ENCODE measurements around the gene FSCN2.

FSCN2 gene

GRCh38 chr17:81489998-81490992 lies 37.9 kb upstream of the FSCN2 start:
- no peak overlapping the region for H2BK5ac ChIP-seq (ENCODE audit: low read length)
- no peak overlapping the region for H3K23ac ChIP-seq (ENCODE audit: low read length)
- H3K27ac ChIP-seq (ENCODE audit: low read depth, low read length): no peak overlapping the region
- no peak overlapping the region for H4K8ac ChIP-seq (ENCODE audit: low read depth, low read length)
- no peak overlapping the region for H2AK5ac ChIP-seq (ENCODE audit: low read length)
- H3K4me1 ChIP-seq (ENCODE audit: control insufficient read depth, low read depth, low read length): no peaks in the 10 kb centered on the region
- H3K18ac ChIP-seq (ENCODE audit: low read length): no peak overlapping the region
- DNase-seq: no peak
- H3K36me3 ChIP-seq (ENCODE audit: control insufficient read depth, insufficient read depth, low read length): no peaks in the 10 kb centered on the region
- H3K79me1 ChIP-seq (ENCODE audit: low read length): no peaks in the 10 kb centered on the region
- H3K4me2 ChIP-seq (ENCODE audit: low read length): no peak overlapping the region
- no peak overlapping the region for H3K4me3 ChIP-seq (ENCODE audit: low read length)
- H2BK120ac ChIP-seq (ENCODE audit: low read depth, low read length): no peak overlapping the region
- H3K9ac ChIP-seq (ENCODE audit: low read length): no peak overlapping the region
- H4K5ac ChIP-seq (ENCODE audit: low read length): no peak overlapping the region
- H3K4ac ChIP-seq (ENCODE audit: low read depth, low read length): no peak overlapping the region
- H2BK15ac ChIP-seq (replicated peaks; ENCODE audit: low read depth): no peak overlapping the region
- H3K79me2 ChIP-seq (ENCODE audit: control insufficient read depth, insufficient read depth, low read length): no peaks in the 10 kb centered on the region
- no peaks in the 10 kb centered on the region for H3K27me3 ChIP-seq (ENCODE audit: insufficient read depth, low read length, poor library complexity)
- H3K56ac ChIP-seq (ENCODE audit: low read length): no peak overlapping the region
- WGBS (ENCODE audit: extremely low coverage, insufficient coverage, low lambda C conversion rate): no CpG with 5 or more reads among the region's 14 CpGs

- Histone ChIP-seq H3K4me2 (ENCODE audit: low read length) (no peak overlapping the region), H3K4me3 (ENCODE audit: low read length) (no peak overlapping the region), H2BK120ac (ENCODE audit: low read depth, low read length) (no peak overlapping the region), H3K9ac (ENCODE audit: low read length) (no peak overlapping the region), H3K79me1 (ENCODE audit: low read length) (no peaks in the 10 kb centered on the region), H3K27me3 (ENCODE audit: insufficient read depth, low read length, poor library complexity) (no peaks in the 10 kb centered on the region), H3K4me1 (ENCODE audit: control insufficient read depth, low read depth, low read length) (no peaks in the 10 kb centered on the region), H3K4ac (ENCODE audit: low read depth, low read length) (no peak overlapping the region), H3K56ac (ENCODE audit: low read length) (no peak overlapping the region), H3K27ac (ENCODE audit: low read depth, low read length) (no peak overlapping the region), H2BK15ac (replicated peaks; ENCODE audit: low read depth) (no peak overlapping the region), H3K36me3 (ENCODE audit: control insufficient read depth, insufficient read depth, low read length) (no peaks in the 10 kb centered on the region), H4K8ac (ENCODE audit: low read depth, low read length) (no peak overlapping the region), H3K79me2 (ENCODE audit: control insufficient read depth, insufficient read depth, low read length) (no peaks in the 10 kb centered on the region), H2BK5ac (ENCODE audit: low read length) (no peak overlapping the region), H3K18ac (ENCODE audit: low read length) (no peak overlapping the region), H2AK5ac (ENCODE audit: low read length) (no peak overlapping the region), H4K5ac (ENCODE audit: low read length) (no peak overlapping the region), H3K23ac (ENCODE audit: low read length) (no peak overlapping the region)
- no CpG with 5 or more reads among the region's 5 CpGs for WGBS (ENCODE audit: extremely low coverage, insufficient coverage, low lambda C conversion rate)
- no peak for DNase-seq
These were observed 37.0 kb upstream of the FSCN2 start for GRCh38 chr17:81491181-81491581.

GRCh38 chr17:81491761-81492160 lies 36.4 kb upstream of the FSCN2 start:
- Histone ChIP-seq H3K4me1 (ENCODE audit: control insufficient read depth, low read depth, low read length) (no peaks in the 10 kb centered on the region), H2BK15ac (replicated peaks; ENCODE audit: low read depth) (no peak overlapping the region), H2AK5ac (ENCODE audit: low read length) (no peak overlapping the region), H3K27me3 (ENCODE audit: insufficient read depth, low read length, poor library complexity) (no peaks in the 10 kb centered on the region), H3K4ac (ENCODE audit: low read depth, low read length) (no peak overlapping the region), H3K56ac (ENCODE audit: low read length) (no peak overlapping the region), H3K18ac (ENCODE audit: low read length) (no peak overlapping the region), H4K8ac (ENCODE audit: low read depth, low read length) (no peak overlapping the region), H3K79me2 (ENCODE audit: control insufficient read depth, insufficient read depth, low read length) (no peaks in the 10 kb centered on the region), H3K79me1 (ENCODE audit: low read length) (no peaks in the 10 kb centered on the region), H3K4me2 (ENCODE audit: low read length) (no peak overlapping the region), H3K23ac (ENCODE audit: low read length) (no peak overlapping the region), H3K4me3 (ENCODE audit: low read length) (no peak overlapping the region), H3K36me3 (ENCODE audit: control insufficient read depth, insufficient read depth, low read length) (no peaks in the 10 kb centered on the region), H3K9ac (ENCODE audit: low read length) (no peak overlapping the region), H4K5ac (ENCODE audit: low read length) (no peak overlapping the region), H2BK120ac (ENCODE audit: low read depth, low read length) (no peak overlapping the region), H3K27ac (ENCODE audit: low read depth, low read length) (no peak overlapping the region), H2BK5ac (ENCODE audit: low read length) (no peak overlapping the region)
- DNase-seq: no peak
- no CpG with 5 or more reads among the region's 5 CpGs for WGBS (ENCODE audit: extremely low coverage, insufficient coverage, low lambda C conversion rate)

GRCh38 chr17:81492202-81492601 lies 36.0 kb upstream of the FSCN2 start:
- H3K56ac ChIP-seq (ENCODE audit: low read length): no peak overlapping the region
- no peak overlapping the region for H2AK5ac ChIP-seq (ENCODE audit: low read length)
- no peak overlapping the region for H3K27ac ChIP-seq (ENCODE audit: low read depth, low read length)
- no peaks in the 10 kb centered on the region for H3K79me2 ChIP-seq (ENCODE audit: control insufficient read depth, insufficient read depth, low read length)
- no peak overlapping the region for H2BK15ac ChIP-seq (replicated peaks; ENCODE audit: low read depth)
- H4K5ac ChIP-seq (ENCODE audit: low read length): no peak overlapping the region
- no CpG with 5 or more reads among the region's 18 CpGs for WGBS (ENCODE audit: extremely low coverage, insufficient coverage, low lambda C conversion rate)
- no peak overlapping the region for H3K23ac ChIP-seq (ENCODE audit: low read length)
- H4K8ac ChIP-seq (ENCODE audit: low read depth, low read length): no peak overlapping the region
- no peaks in the 10 kb centered on the region for H3K36me3 ChIP-seq (ENCODE audit: control insufficient read depth, insufficient read depth, low read length)
- H3K18ac ChIP-seq (ENCODE audit: low read length): no peak overlapping the region
- no peak overlapping the region for H3K4ac ChIP-seq (ENCODE audit: low read depth, low read length)
- no peak overlapping the region for H3K4me2 ChIP-seq (ENCODE audit: low read length)
- no peaks in the 10 kb centered on the region for H3K4me1 ChIP-seq (ENCODE audit: control insufficient read depth, low read depth, low read length)
- no peak for DNase-seq
- H3K79me1 ChIP-seq (ENCODE audit: low read length): no peaks in the 10 kb centered on the region
- no peak overlapping the region for H2BK120ac ChIP-seq (ENCODE audit: low read depth, low read length)
- H3K9ac ChIP-seq (ENCODE audit: low read length): no peak overlapping the region
- H3K27me3 ChIP-seq (ENCODE audit: insufficient read depth, low read length, poor library complexity): no peaks in the 10 kb centered on the region
- H2BK5ac ChIP-seq (ENCODE audit: low read length): no peak overlapping the region
- no peak overlapping the region for H3K4me3 ChIP-seq (ENCODE audit: low read length)

GRCh38 chr17:81492706-81493105 lies 35.5 kb upstream of the FSCN2 start:
- H3K79me1 ChIP-seq (ENCODE audit: low read length): no peaks in the 10 kb centered on the region
- no peak overlapping the region for H2BK5ac ChIP-seq (ENCODE audit: low read length)
- no CpG with 5 or more reads among the region's 9 CpGs for WGBS (ENCODE audit: extremely low coverage, insufficient coverage, low lambda C conversion rate)
- no peak overlapping the region for H3K23ac ChIP-seq (ENCODE audit: low read length)
- no peak overlapping the region for H4K5ac ChIP-seq (ENCODE audit: low read length)
- H2BK120ac ChIP-seq (ENCODE audit: low read depth, low read length): no peak overlapping the region
- H4K8ac ChIP-seq (ENCODE audit: low read depth, low read length): no peak overlapping the region
- no peaks in the 10 kb centered on the region for H3K36me3 ChIP-seq (ENCODE audit: control insufficient read depth, insufficient read depth, low read length)
- no peak overlapping the region for H3K27ac ChIP-seq (ENCODE audit: low read depth, low read length)
- no peak overlapping the region for H2BK15ac ChIP-seq (replicated peaks; ENCODE audit: low read depth)
- no peaks in the 10 kb centered on the region for H3K4me1 ChIP-seq (ENCODE audit: control insufficient read depth, low read depth, low read length)
- no peak for DNase-seq
- H3K56ac ChIP-seq (ENCODE audit: low read length): no peak overlapping the region
- no peaks in the 10 kb centered on the region for H3K27me3 ChIP-seq (ENCODE audit: insufficient read depth, low read length, poor library complexity)
- H3K9ac ChIP-seq (ENCODE audit: low read length): no peak overlapping the region
- H2AK5ac ChIP-seq (ENCODE audit: low read length): no peak overlapping the region
- no peak overlapping the region for H3K4me2 ChIP-seq (ENCODE audit: low read length)
- H3K4me3 ChIP-seq (ENCODE audit: low read length): no peak overlapping the region
- H3K4ac ChIP-seq (ENCODE audit: low read depth, low read length): no peak overlapping the region
- H3K79me2 ChIP-seq (ENCODE audit: control insufficient read depth, insufficient read depth, low read length): no peaks in the 10 kb centered on the region
- H3K18ac ChIP-seq (ENCODE audit: low read length): no peak overlapping the region
